Measurements from ENCODE around the gene ARHGEF28.

The ARHGEF28 gene

DNA sequence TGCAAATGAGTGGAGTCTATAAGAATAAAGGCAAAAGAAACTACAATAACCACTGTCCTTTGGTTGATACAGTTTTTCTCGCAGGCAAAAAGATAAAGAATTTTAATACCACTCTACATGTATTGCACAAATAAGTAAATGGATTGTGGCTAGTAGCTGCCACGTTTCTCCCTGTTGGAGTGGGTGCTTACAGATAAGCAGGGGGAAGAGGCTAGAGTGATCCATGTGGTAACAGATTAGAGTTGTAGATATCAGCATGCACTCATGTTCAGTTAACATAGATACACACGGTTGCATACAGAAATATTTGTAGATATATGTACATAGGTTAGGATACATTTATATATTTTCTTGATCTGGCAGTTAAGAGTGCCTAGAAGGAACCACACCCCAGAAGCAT is 179.5 kb downstream of the ARHGEF28 start:
- TF ChIP-seq, protein P1, sequence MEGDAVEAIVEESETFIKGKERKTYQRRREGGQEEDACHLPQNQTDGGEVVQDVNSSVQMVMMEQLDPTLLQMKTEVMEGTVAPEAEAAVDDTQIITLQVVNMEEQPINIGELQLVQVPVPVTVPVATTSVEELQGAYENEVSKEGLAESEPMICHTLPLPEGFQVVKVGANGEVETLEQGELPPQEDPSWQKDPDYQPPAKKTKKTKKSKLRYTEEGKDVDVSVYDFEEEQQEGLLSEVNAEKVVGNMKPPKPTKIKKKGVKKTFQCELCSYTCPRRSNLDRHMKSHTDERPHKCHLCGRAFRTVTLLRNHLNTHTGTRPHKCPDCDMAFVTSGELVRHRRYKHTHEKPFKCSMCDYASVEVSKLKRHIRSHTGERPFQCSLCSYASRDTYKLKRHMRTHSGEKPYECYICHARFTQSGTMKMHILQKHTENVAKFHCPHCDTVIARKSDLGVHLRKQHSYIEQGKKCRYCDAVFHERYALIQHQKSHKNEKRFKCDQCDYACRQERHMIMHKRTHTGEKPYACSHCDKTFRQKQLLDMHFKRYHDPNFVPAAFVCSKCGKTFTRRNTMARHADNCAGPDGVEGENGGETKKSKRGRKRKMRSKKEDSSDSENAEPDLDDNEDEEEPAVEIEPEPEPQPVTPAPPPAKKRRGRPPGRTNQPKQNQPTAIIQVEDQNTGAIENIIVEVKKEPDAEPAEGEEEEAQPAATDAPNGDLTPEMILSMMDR (IDR thresholded peaks at IDR 0.05; ENCODE audit: control insufficient read depth, insufficient read depth, low read depth, low read length, missing control alignments) = no peak
- no peak overlapping the region for H3K4me3 ChIP-seq (ENCODE audit: control insufficient read depth, low read depth, low read length)
- no peak for DNase-seq (ENCODE audit: low read depth)

DNA sequence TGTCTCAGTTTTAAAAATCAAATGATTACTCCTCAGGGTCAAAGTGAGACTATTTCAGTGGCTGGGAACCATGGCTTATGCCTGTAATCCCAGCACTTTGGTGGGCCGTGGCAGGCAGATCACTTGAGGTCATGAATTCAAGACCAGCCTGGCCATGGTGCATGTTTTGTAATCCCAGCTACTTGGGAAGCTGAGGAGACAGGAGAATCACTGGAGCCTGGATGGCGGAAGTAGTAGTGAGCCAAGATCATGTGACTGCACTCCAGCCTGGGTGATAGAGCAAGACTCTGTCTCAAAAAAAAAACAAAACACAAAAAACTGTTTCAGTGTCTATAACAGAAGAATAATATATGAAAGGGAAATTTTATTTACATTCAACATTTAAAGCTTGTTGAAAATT is 182.9 kb downstream of the ARHGEF28 start:
- no peak for DNase-seq (ENCODE audit: low read depth)
- no peak overlapping the region for H3K4me3 ChIP-seq (ENCODE audit: control insufficient read depth, low read depth, low read length)
- TF ChIP-seq, protein P1 (IDR thresholded peaks at IDR 0.05; ENCODE audit: control insufficient read depth, insufficient read depth, low read depth, low read length, missing control alignments) = no peak

DNA sequence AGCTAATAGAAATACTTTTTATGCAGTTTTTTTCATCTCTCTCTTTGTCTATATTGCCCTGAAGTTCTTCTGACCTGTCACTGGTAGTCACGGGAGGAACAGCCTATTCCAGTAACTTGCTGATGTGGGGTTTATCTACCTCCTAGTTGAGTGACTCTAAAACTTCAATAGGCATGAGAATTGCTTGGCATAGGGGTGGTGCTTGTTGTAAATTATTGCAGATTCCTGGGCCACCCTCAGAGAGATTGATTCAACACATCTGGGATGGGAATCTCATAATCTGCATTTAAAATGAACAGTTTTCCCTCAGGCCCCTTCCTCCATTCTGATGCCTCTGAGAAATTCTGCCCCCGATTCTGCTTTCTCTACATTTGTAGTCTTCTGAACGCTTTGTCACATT is 184.4 kb downstream of the ARHGEF28 start:
- TF ChIP-seq, protein P1 (IDR thresholded peaks at IDR 0.05; ENCODE audit: control insufficient read depth, insufficient read depth, low read depth, low read length, missing control alignments) = no peak
- no peak for DNase-seq (ENCODE audit: low read depth)

DNA sequence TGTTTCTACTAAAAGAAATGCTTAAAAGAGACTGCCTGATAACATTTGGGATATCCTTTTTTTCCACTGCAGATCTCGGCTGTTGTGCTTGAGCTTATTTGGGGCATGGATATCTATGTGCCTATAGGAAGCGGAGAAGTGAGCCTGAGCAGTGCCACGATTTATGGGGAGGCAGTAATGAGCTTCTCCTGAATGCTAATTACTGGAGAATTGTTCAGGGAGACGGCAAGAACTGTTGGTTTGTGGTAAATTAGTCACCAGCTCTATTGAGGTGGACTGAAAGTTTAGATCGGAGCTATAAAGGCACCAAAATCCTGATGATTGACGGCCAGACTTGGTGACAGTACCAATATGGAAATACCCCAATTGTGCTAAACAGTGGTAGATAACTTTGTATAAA is 186.5 kb downstream of the ARHGEF28 start:
- no peak for DNase-seq (ENCODE audit: low read depth)
- H3K4me3 ChIP-seq (ENCODE audit: control insufficient read depth, low read depth, low read length) = no peak overlapping the region
- TF ChIP-seq, protein P1 (IDR thresholded peaks at IDR 0.05; ENCODE audit: control insufficient read depth, insufficient read depth, low read depth, low read length, missing control alignments) = no peak

More for the DNA sequence above, 184.4 kb downstream of the ARHGEF28 start:
- no peak overlapping the region for H3K4me3 ChIP-seq (ENCODE audit: control insufficient read depth, low read depth, low read length)

DNA sequence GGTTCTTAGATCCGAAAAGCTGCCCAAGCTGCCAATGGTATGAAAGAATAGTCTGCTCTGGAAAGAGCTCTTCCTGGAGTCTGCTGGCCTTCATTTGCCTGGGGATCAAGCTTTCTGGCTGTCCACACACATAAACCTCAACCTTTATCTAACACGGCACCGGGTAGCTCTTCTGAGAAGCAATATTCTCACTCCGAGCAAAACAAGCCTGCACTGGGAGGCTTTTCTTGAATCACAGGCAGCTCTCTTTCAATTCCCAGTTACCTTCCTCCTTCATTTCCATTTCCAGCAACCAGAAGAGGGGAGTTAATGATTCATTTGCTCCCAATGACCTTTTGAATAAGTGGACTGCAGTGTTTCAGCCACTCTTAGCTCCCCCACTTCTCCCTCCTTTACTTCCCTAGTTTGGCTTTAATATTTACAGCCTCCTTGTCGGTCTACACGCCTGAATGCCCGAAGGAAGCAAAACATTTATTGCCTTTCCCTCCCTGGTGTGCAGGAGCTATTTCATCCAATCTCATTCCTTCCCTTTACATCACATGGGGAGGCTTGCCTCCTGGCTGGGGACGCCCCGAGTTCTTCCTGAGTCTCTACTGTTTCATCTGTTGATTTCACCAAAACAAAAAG is 187.1 kb downstream of the ARHGEF28 start:
- TF ChIP-seq, protein P1 (IDR thresholded peaks at IDR 0.05; ENCODE audit: control insufficient read depth, insufficient read depth, low read depth, low read length, missing control alignments) = no peak
- DNase-seq (ENCODE audit: low read depth) = no peak
- peak overlapping the region; percentile 14 for H3K4me3 ChIP-seq (ENCODE audit: control insufficient read depth, low read depth, low read length)

DNA sequence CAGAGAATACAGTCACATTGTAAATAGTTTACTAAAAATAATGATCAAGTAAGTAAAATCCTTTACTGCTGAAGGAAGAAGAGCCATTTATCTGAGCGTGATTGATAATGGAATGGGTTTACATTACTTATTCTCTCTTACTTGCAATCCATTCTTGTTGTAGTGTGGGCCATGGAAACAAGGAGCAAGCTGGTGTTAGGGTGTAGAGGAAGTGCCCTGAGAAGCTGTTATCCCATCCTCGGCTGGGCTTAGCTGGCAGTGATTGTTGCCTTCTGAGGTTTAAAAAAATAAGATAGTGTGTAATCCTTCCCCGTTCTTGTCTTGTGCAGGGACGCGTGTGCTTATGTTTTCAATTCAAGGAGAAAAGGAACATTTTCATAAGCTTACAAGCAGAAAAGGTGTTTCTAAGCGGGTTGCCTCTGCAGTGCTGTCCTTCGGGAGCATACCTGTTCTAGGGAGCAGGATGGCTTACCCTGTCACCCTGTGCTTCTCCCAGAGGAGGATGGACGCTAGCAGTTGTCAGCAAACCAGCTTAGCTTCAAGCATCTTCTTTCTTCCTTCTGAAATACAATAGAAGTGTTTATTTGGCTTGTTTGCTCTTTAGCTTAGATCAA is 188.3 kb downstream of the ARHGEF28 start:
- DNase-seq (ENCODE audit: low read depth) = no peak
- H3K4me3 ChIP-seq (ENCODE audit: control insufficient read depth, low read depth, low read length) = peak overlapping the region; percentile 19
- TF ChIP-seq, protein P1 (IDR thresholded peaks at IDR 0.05; ENCODE audit: control insufficient read depth, insufficient read depth, low read depth, low read length, missing control alignments) = no peak
